Left lung (tissue), 10 donors: Measurements from ENCODE around the gene RRP7A. TPM values are rescaled to one million over a fixed set of nuclear protein-coding genes. Genes with fewer than 3 reads are reported as not detected.

Experiments used
- ATAC-seq: fragments of 200-7000 bp; cut with Tn5 transposase; one replicate; pipeline ENCODE4 v1.9.1; 2020; ENCODE audit warnings: moderate library complexity
- DNase-seq, 4 donors: peaks; one replicate each; pipeline ENCODE4 v3.0.0-alpha.2; 2013 to 2020
- H3K27ac ChIP-seq, 2 donors: fragments of 200-600 bp; sonication (generic) in 1 of 2; one replicate each; pipeline versions ENCODE4 v1.5.0 to v1.8.0; 2020 to 2021
- H3K27me3 ChIP-seq, 2 donors: fragments of 200-600 bp; sonication (generic) in 1 of 2; one replicate each; pipeline versions ENCODE4 v1.5.0 to v1.8.0; 2020 to 2021
- H3K36me3 ChIP-seq, 2 donors: fragments of 200-600 bp; sonication (generic) in 1 of 2; one replicate each; pipeline versions ENCODE4 v1.5.0 to v1.8.0; 2020 to 2021
- H3K4me1 ChIP-seq, 2 donors: fragments of 200-600 bp; one replicate each; pipeline ENCODE4 v1.8.0; 2021
- H3K4me3 ChIP-seq, 2 donors: fragments of 200-600 bp; sonication (generic) in 1 of 2; one replicate each; pipeline versions ENCODE4 v1.5.0 to v1.8.0; 2020 to 2021; ENCODE audit warnings: mild to moderate bottlenecking in 1 of 2
- H3K9me3 ChIP-seq, 2 donors: fragments of 200-600 bp; sonication (generic) in 1 of 2; one replicate each; pipeline versions ENCODE4 v1.5.0 to v1.8.0; 2020 to 2021
- intact Hi-C, 2 donors: fragments of 100-400 bp; cut with DNase I; formaldehyde crosslinking; loops; one replicate each; pipeline versions ENCODE4 v1.11.2 to v1.14.2; 2022
- polyA plus RNA-seq, 6 donors: library from polyadenylated mRNA; unstranded; fragments of 120-200 nt; gene quantifications; one replicate each; pipeline ENCODE4 v1.2.1, GENCODE V29; 2013; ENCODE audit not compliant: insufficient read length in 6 of 6
- total RNA-seq, 2 donors: library from RNA; stranded (reverse); fragmentation: NEBNext Ultra II Directional; extraction: Animal tissue kit (Norgen Biotek cat#: 25700); gene quantifications; one replicate each; pipeline ENCODE4 v1.2.1, GENCODE V29; 2021
- TF ChIP-seq, protein P1 (sequence below), 2 donors: fragments of 200-600 bp; sonication (generic) in 1 of 2; IDR thresholded peaks; one replicate each; pipeline versions ENCODE4 v1.5.0 to v1.8.0; 2021; ENCODE audit warnings: antibody characterized with exemption in 2 of 2
- donor health status: DM: no; HTN: yes; CAD: no.
- donor health status: DM: no; HTN: no; CAD: no.

Gene RRP7A
- total and polyA plus RNA-seq, 8 donors = 25.7 to 57.1 (median 30.6) TPM

DNA sequence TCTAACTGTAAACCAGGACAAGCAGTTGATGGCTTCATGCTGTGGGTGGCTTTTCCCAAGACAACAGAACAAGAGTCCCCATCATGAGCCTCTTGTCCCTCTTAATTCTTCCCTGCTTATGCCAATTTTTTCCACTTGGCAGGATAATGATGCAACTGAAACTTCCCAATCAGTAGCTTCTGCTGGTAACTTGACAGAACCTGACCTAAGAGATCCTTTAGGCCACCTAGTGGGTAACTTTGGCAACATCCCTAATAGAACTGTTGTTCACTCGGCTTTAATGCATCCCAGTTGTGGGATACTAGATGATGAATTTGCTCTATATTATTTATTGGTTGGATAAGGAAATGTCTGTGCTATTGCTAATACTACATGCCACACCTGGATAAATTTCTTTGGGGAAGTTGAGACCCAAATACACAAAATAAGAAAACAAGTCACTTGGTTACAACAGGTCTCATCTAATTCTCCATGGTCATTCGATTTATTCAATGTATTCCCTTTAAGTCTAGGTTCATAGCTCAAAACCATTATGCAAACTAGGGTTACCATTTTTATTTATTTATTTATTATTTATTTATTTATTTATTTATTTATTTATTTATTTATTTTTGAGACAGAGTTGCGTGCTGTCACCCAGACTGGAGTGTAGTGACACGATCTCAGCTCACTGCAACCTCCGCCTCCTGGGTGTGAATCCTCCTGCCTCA is 46.0 kb downstream of the RRP7A start:
- no peaks in the 10 kb centered on the region for H3K27me3 ChIP-seq
- DNase-seq = peak in 2 of 4 donors; percentile 36 to 39
- intact Hi-C loops = no loop called here
- H3K4me1 ChIP-seq = no peaks in the 10 kb centered on the region
- peak; percentile 76 for ATAC-seq
- no peaks in the 10 kb centered on the region for H3K9me3 ChIP-seq
- no peaks in the 10 kb centered on the region for H3K36me3 ChIP-seq
- H3K4me3 ChIP-seq = no peak overlapping the region
- TF ChIP-seq, protein P1, sequence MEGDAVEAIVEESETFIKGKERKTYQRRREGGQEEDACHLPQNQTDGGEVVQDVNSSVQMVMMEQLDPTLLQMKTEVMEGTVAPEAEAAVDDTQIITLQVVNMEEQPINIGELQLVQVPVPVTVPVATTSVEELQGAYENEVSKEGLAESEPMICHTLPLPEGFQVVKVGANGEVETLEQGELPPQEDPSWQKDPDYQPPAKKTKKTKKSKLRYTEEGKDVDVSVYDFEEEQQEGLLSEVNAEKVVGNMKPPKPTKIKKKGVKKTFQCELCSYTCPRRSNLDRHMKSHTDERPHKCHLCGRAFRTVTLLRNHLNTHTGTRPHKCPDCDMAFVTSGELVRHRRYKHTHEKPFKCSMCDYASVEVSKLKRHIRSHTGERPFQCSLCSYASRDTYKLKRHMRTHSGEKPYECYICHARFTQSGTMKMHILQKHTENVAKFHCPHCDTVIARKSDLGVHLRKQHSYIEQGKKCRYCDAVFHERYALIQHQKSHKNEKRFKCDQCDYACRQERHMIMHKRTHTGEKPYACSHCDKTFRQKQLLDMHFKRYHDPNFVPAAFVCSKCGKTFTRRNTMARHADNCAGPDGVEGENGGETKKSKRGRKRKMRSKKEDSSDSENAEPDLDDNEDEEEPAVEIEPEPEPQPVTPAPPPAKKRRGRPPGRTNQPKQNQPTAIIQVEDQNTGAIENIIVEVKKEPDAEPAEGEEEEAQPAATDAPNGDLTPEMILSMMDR (IDR thresholded peaks at IDR 0.05) = peak; percentile 60 to 68
- H3K27ac ChIP-seq = no peak overlapping the region

DNA sequence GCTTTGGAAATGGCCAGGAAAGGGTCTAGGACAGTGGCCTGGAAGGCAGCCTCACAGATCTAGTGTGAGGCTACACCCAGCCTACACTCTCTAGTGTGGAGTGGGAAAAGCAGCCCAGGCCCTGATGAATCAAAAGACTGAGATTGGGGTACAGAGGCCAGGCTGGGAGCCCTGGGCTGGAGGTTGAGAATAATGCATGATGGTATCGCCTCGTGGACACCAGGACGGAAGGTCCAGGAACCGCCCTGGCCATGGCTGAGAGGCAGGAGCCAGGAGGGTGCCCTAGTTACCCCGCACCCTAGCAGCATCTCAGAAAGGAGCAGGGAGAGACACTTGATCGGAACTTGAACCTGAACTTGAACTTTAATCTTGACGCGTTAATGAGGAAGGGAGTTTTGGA is 46.9 kb downstream of the RRP7A start:
- DNase-seq (no peak), ATAC-seq (no peak)
- no peak overlapping the region for H3K27ac ChIP-seq
- TF ChIP-seq, protein P1 (IDR thresholded peaks at IDR 0.05) = no peak
- no peaks in the 10 kb centered on the region for H3K36me3 ChIP-seq
- H3K4me1 ChIP-seq = no peaks in the 10 kb centered on the region
- H3K27me3 ChIP-seq = no peaks in the 10 kb centered on the region
- intact Hi-C loops = no loop called here
- no peak overlapping the region for H3K4me3 ChIP-seq
- H3K9me3 ChIP-seq = no peaks in the 10 kb centered on the region

DNA sequence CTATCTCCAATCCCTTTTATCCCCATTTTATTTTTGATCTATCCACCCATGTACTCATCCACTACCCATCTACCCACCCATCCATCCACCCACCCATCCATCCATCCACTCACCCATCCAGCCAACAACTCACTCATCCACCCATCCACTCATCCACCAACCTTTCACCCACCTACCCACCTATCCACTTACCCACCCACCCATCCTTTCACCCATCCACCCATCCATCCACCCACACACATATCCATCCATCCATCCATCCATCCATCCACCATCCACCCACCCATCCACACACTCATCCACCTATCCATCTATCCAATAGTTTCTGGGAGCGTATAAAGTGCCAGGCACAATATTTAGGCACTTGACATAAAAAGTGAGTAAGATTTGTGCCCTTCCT is 48.2 kb downstream of the RRP7A start:
- no peaks in the 10 kb centered on the region for H3K9me3 ChIP-seq
- no peak for ATAC-seq
- DNase-seq = no peak
- intact Hi-C loops = no loop called here
- H3K27ac ChIP-seq = no peak overlapping the region
- no peaks in the 10 kb centered on the region for H3K27me3 ChIP-seq
- H3K36me3 ChIP-seq = no peaks in the 10 kb centered on the region
- H3K4me3 ChIP-seq = no peak overlapping the region
- H3K4me1 ChIP-seq = no peaks in the 10 kb centered on the region
- TF ChIP-seq, protein P1 (IDR thresholded peaks at IDR 0.05) = no peak

DNA sequence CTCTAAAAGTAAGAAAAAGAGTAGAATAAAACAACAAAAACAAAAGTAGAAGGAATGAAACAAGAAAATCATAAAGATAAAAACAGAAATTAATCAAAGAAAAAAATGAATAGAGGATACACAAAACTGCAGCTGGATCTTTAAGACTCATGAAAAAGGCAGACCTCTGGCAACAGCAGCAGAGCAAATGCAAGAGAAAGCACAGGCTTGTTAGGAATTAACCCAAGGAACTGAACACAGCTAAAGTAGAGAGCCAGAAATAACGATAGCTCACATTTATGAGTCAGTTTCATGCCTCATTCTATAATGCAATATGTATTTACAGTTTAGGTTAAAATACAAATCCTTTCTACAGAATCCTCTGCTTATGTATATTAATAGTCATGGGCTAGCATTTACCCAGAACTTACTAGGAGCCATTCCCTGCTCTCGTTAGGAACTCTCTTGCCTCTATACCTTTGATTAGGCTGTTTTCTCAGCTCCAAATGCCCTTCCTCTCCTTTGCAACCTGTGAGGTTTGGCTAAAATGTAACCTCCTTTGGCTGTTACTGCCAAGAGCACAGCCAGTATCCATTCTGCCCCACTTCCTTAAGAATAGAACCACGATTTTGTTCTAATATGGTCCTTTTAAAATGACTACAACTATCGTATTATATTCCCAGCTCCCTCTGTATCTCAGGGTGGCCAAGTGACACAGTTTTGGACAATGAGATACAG is 49.1 kb downstream of the RRP7A start:
- intact Hi-C loops = no loop called here
- no peak overlapping the region for H3K4me3 ChIP-seq

DNA sequence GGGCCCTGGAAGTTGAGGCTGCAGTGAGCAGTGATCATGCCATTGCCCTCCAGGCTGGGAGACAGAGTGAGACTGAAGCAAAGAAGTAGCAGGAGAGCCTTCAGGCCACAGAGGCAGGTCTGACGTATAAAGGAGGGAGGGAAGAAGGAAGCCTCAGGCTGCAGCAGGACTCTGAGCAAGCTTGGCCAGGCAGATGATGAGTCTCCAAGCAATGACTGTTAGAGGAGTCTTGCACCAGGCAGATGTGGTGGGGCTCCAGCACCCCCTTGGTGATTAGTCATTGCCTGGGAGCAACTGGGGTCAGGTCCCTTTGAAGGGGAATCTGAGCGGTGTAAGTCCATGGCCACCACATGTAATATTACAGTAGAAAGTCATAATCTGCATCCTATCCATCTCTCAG is 50.8 kb downstream of the RRP7A start:
- intact Hi-C loops = no loop called here
- DNase-seq (no peak), ATAC-seq (no peak)
- no peaks in the 10 kb centered on the region for H3K4me1 ChIP-seq
- H3K27ac ChIP-seq = no peak overlapping the region
- H3K36me3 ChIP-seq = no peaks in the 10 kb centered on the region
- H3K4me3 ChIP-seq = no peak overlapping the region
- no peaks in the 10 kb centered on the region for H3K27me3 ChIP-seq
- TF ChIP-seq, protein P1 (IDR thresholded peaks at IDR 0.05) = no peak
- no peaks in the 10 kb centered on the region for H3K9me3 ChIP-seq

More for the DNA sequence above, 49.1 kb downstream of the RRP7A start:
- H3K9me3 ChIP-seq = no peaks in the 10 kb centered on the region
- DNase-seq (peak in 1 of 4 donors; percentile 6), ATAC-seq (no peak)
- H3K36me3 ChIP-seq = no peaks in the 10 kb centered on the region
- no peak overlapping the region for H3K27ac ChIP-seq
- H3K4me1 ChIP-seq = no peaks in the 10 kb centered on the region
- no peaks in the 10 kb centered on the region for H3K27me3 ChIP-seq
- TF ChIP-seq, protein P1 (IDR thresholded peaks at IDR 0.05) = no peak
